ENCODE results near the gene NPTX1.

DNA sequence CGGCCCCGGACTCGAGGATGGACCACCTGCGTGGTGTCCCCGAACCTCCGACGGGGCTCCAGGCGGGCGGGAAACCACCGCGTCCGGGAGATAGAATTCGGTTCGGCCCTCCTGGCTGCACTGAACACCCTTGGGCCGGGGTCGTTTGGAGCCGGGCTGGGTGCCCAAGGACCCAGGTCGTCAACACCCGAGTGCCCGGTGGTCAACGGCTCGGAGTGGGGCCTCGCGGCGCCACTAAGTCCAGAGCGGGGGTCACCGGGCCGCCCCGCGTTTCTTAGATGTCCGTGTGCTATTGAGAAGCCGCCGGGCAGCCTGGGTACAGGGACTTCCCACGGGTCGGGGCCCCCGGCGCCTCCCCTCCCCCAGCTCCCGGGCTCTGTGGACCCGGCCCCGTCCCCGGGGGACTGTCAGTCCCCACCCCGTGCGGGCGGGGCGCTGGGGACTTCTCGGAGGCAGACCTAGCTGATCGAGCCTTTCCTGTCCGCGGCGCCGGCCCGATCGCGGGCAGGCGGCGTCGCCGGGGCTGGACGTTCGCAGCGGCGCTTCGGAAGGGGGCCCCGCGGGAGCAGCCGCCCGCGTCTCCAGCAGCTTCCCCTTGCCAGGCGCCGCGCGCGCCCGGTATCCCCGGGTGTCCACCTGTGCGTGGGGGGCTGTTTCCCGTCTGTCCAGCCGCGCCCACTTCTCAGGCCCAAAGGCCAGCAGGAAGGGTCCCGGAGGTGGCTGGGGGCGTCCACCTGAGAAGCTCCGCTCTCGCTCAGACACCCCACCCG is 655 bp upstream of the NPTX1 start:
- TF ChIP-seq, protein P1, sequence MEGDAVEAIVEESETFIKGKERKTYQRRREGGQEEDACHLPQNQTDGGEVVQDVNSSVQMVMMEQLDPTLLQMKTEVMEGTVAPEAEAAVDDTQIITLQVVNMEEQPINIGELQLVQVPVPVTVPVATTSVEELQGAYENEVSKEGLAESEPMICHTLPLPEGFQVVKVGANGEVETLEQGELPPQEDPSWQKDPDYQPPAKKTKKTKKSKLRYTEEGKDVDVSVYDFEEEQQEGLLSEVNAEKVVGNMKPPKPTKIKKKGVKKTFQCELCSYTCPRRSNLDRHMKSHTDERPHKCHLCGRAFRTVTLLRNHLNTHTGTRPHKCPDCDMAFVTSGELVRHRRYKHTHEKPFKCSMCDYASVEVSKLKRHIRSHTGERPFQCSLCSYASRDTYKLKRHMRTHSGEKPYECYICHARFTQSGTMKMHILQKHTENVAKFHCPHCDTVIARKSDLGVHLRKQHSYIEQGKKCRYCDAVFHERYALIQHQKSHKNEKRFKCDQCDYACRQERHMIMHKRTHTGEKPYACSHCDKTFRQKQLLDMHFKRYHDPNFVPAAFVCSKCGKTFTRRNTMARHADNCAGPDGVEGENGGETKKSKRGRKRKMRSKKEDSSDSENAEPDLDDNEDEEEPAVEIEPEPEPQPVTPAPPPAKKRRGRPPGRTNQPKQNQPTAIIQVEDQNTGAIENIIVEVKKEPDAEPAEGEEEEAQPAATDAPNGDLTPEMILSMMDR (IDR thresholded peaks at IDR 0.05) = no peak
- TF ChIP-seq POLR2A (IDR thresholded peaks at IDR 0.05) = no peak

All from lower leg skin (tissue), 3 donors.